Hypothalamus (tissue), 51 donors: ENCODE results near the gene DMD.

Experiments used
- DNase-seq, 51 donors: peaks; one replicate each; lab custom pipeline; 2025; lab: John Stamatoyannopoulos, UW

Gene DMD

DNA sequence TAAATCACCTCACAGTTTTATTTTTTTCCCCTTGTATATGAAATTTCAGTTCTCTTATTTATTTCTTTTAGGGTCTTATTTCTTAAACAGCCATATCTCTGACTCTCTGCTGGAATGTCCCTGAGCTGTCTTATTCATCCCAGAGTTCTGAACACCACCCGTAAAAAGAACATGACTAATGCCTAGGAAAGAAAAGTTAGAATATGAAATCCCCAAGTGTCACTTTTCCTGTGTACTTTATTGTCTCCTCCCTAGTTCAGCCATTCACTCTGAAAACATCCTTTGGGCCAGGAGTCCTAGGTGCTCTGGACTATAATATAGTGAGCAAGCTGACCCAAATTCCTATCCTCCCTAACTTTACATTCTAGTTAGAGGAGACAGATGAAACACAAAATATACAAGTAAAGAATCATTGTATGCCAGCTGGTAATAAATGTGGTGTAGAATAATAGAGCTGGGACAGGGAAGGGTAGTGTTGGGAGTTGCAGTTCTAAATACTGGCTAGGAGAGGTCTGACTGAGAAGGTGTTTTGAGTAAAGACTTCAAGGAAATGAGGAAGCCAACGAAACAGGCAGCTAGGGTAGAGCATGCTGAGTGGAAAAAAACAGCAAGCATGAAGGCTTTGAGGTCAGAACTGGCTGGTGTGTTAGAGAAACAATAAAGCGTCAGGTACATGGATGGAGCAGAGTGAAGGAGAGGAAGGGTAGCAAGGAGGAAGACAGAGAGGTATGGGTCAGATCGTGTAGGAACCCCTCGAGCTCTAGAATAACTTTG is 2098.9 kb downstream of the DMD start:
- DNase-seq = no peak

DNA sequence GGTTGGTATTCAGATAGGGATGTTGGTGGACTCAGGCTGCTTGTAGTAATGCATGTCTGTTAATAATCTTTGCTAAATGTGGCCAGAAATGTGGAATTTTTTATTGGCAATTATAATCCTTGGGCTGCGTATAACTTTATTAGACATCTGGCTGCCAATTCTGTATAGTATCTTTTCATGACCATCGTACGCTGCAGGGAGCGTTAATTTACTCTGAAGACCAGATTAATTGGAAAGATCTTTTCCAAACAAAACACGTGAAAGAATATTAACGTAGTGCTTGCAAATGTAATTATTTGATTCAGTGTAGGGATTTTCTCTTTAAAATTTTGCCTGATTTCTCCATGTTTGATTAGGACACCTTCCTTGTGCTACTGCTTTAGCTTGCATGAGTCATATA is 2100.7 kb downstream of the DMD start:
- DNase-seq = no peak

DNA sequence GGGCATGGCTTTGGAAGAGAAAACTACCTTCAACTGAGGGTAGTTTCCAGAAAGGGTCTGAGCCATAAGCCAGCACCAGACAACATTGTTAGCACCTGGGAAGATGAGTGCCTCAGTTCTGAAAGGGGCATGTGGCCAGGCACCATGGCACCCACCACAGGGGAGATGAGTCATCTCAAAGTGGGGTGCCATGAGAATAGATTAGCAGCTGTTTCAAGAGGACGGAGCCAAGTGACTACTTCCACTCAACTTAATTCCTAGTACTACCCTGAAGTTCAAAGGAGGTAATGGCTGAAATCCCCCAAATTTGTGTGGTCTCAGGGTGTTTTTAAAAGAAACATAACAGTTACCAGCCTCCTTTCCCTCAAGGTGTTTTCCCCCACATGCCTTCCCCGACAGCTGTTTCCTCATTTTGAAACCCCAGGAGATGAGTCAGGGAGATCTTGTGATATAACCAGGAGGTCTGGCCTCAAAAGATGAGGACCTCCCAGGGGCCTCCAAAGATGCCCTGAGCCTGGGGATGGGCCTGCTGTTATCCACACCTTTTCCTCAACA is 2111.7 kb downstream of the DMD start:
- no peak for DNase-seq

DNA sequence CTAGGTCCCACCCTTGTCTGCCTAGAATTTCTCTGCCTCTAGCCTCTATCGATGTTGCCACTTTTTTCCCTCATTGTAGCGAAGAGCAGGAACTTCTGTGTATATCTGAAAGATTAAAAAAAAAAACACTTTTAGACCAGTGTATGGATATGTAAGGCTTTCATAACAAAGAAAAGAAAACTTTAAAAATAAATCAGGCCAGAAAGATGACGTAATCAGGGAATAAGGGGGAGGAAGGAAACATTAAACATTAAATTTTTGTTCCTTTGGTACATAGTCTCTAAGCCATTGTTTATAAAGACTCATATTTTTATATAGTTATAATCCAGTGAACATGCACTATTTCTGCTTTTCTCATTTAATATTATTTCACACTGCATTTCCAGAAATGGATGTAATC is 2113.3 kb downstream of the DMD start:
- no peak for DNase-seq

DNA sequence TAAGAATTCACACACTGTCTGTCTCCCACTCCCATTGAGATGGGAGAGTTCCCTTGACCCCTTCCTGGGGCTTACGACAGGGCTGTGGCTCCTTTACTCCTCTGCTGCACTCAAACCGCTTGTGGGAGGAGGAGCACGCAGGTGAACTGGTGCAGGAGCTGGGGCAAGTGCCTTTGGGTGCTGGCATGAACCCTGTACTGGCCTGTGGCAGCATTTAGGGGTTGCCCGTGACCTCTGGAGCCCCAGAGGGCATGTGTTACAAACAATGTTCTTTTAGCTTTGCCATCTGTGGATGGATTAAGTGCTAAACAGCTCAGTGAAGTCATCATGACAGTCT is 2117.7 kb downstream of the DMD start:
- no peak for DNase-seq

DNA sequence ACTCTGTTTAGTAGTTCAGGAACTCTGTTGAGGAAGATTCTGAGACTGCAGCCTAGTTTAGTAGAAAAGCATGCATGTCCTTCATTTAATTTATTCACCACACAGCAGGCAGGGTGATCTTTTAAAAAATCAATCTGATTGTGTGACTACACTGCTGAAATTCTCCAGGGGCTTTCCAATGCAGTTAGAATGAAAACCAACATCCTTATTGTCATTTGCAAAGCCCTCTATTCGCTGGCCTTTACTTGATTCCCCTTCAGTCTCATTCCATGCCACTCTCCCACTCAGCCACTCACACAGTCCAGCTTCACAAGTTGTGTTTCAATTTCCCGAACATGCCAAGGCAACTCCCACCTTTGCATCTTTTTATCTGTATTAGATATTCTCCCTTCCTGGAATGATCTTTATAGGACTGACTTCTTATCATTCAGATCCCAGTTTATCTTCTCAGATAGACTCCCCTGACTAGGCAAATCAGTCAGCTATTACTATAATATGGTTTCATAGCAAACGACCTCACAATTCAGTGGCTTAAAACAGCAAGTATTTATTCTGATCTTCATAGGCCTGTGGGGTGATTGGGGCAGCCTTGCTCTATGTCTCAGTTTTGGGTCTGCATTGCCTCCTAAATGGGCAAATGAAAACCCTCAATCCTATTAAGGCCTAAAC is 2118.2 kb downstream of the DMD start:
- DNase-seq = no peak

DNA sequence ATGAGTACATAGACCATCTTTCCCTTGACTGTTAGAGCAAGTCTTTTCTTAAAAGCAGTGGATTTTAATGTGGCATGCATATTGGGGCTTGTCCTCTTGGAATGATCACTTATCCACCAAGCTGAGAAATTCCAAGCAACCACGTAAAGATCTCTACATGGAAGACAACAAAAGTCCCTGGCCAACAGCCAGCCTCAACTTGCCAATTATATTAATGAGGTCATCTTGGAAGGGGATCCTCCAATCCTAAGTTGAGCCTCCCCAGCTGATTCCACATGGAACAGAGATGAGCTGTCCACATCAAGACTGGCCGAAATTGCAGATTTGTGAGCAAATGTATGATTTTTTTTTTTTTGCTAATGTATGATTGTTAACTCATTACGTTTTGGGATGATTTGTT is 2118.9 kb downstream of the DMD start:
- DNase-seq = no peak

DNA sequence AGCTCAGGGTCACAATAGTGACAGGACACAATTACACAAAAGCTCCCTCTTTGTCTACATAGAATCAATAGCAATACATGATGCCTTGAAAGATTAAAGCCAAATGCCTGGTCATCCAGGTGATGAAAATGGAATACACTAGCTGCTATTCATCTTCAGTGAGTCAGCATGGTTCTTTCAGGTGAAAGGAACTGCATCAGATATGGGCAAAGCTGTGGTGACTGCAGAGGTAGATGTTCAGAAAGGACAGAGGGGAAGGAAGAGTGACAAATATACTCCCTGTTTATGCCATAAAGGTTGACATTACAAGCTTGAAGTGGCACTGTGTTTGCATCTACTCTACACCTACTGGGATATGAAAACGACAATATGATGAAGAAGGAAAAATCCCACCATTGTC is 2119.5 kb downstream of the DMD start:
- DNase-seq = no peak

DNA sequence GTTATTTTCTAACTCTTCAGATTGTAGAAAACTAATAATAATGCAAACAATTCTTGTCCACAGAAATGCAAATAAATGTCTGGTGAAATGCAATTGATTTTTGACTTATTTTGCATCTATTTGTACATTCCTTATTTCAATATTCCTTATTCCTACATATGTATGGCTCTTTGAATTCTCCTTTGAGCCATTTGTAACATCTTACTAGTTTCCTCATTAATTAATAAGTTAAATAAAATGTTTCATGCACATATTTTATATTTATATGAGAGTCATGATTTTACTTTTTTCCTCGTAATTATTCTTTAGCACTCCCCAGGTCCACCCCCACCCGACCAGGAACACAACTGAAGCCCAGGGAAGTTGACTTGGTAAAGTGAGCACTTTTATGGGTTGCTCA is 2136.8 kb downstream of the DMD start:
- no peak for DNase-seq

DNA sequence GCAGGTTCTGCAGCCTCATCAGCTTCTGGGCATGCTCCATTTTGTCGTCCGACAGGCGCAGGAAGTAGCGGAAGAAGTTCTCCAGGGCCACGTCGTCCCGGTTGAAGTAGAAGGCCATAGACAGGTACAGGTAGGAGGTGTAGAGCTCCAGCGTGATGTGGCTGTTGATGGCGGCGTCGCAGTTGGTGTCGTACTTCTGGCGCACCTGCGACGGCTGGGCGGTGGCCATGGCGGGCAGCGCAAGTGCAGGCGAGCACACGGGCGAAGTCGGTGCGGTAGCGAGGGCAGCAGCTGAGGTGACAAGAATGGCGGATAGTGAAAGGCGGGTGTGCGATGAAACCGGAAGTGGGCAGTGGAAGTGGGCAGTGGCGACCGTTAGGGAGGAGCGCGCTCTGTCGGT is 2139.6 kb downstream of the DMD start, which contains the start of gene FTHL17:
Gene FTHL17 (minus strand): TSS at position 317 of the 400 bp plus-strand sequence. CDS start 88 bp downstream, at position 229.
- DNase-seq = no peak

DNA sequence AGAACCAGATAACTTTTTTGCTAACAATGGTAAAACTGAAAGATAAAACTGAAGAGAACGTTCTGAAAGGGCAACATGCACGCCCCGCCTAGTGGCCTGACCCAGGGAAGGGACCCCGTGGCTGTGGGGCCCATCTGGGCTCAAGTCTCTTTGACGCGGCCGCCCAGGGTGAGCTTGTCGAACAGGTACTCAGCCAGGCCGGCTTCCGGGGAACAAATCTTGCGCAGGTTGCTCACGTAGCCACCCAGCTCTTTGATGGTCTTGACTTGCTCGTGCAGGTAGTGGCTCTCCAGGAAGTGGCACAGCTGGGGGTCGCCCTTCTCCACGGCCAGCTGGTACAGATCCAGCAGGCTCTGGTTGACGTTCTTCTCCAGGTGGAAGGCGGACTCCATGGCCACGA is 2140.1 kb downstream of the DMD start:
- no peak for DNase-seq

DNA sequence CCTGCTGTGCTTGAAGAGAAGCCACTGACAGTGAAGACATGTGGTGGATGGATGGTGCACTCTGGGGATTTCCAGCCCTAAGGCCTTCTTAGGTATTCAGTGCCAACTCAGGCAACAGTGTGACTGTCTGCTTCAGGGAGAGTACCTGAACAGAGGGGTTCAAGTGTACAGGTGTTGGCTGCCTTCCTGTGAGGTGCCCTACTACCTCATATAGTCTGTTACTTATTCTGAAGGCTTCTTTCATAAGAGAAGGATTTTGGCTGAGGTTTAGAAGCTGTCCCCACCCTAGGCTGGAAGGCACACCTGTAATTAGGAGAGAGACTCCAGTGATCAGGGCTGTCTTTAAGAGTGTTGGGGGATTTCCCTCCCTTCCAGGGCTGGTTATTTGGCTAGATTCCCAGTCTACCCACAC is 2141.3 kb downstream of the DMD start:
- DNase-seq = no peak
